H9 (cell line): ENCODE data around the gene ISX. TPM values are rescaled to one million over a fixed set of nuclear protein-coding genes. Genes with fewer than 3 reads are reported as not detected.

Source experiments
- DNase-seq: peaks from one replicate; pipeline ENCODE4 v3.0.0-alpha.2; 2017
- H2AFZ ChIP-seq: one replicate; pipeline ENCODE4 v1.6.1; 2013; ENCODE audit warnings: mild to moderate bottlenecking, low read length, control low read depth, moderate library complexity
- H2AK5ac ChIP-seq: 2 replicates; pipeline ENCODE4 v1.6.1; 2013; ENCODE audit warnings: low read length, control low read depth, mixed read lengths; ENCODE audit not compliant: insufficient read length
- H2BK120ac ChIP-seq: one replicate; pipeline ENCODE4 v1.6.1; 2013; ENCODE audit warnings: low read depth, mild to moderate bottlenecking, low read length, control low read depth, inconsistent platforms; ENCODE audit not compliant: poor library complexity, severe bottlenecking
- H2BK12ac ChIP-seq: 2 replicates; pipeline ENCODE4 v1.6.1; 2013; ENCODE audit warnings: low read length, control low read depth, mixed read lengths, low read depth; ENCODE audit not compliant: insufficient read length
- H2BK15ac ChIP-seq: 2 replicates; pipeline ENCODE4 v1.6.1; 2013; ENCODE audit warnings: low read depth, low read length, control low read depth
- H2BK20ac ChIP-seq: one replicate; pipeline ENCODE4 v1.6.1; 2013; ENCODE audit warnings: low read depth, mild to moderate bottlenecking, low read length, control low read depth, inconsistent platforms; ENCODE audit not compliant: poor library complexity, severe bottlenecking
- H2BK5ac ChIP-seq: 2 replicates; pipeline ENCODE4 v1.6.1; 2013; ENCODE audit warnings: low read length, control low read depth, mixed read lengths; ENCODE audit not compliant: insufficient read length
- H3K14ac ChIP-seq: 2 replicates; pipeline ENCODE4 v1.6.1; 2013; ENCODE audit warnings: low read length, control low read depth; ENCODE audit not compliant: insufficient read depth
- H3K18ac ChIP-seq: 2 replicates; pipeline ENCODE4 v1.6.1; 2013; ENCODE audit warnings: low read depth, mild to moderate bottlenecking, mixed read lengths, low read length, control low read depth; ENCODE audit not compliant: insufficient read length
- H3K23ac ChIP-seq: 2 replicates; pipeline ENCODE4 v1.6.1; 2013; ENCODE audit warnings: low read length, control low read depth, mixed read lengths, low read depth; ENCODE audit not compliant: insufficient read length
- H3K23me2 ChIP-seq: 2 replicates; pipeline ENCODE4 v1.6.1; 2013; ENCODE audit warnings: low read depth, mild to moderate bottlenecking, mixed read lengths, low read length, control low read depth; ENCODE audit not compliant: insufficient read length, poor library complexity, severe bottlenecking
- H3K27ac ChIP-seq: 2 replicates; pipeline ENCODE4 v1.5.1; 2013; ENCODE audit warnings: low read length, control low read depth, mixed read lengths, low read depth; ENCODE audit not compliant: insufficient read length
- H3K27me3 ChIP-seq: 2 replicates; pipeline ENCODE4 v1.6.1; 2013; ENCODE audit warnings: low read length, control low read depth, inconsistent platforms; ENCODE audit not compliant: insufficient read depth
- H3K4ac ChIP-seq: 2 replicates; pipeline ENCODE4 v1.6.1; 2013; ENCODE audit warnings: low read depth, mild to moderate bottlenecking, control low read depth, inconsistent platforms, low read length, moderate library complexity
- H3K4me1 ChIP-seq: 2 replicates; pipeline ENCODE4 v1.6.1; 2013; ENCODE audit warnings: low read length, control low read depth, inconsistent platforms; ENCODE audit not compliant: insufficient read depth
- H3K4me2 ChIP-seq: 2 replicates; pipeline ENCODE4 v1.6.1; 2013; ENCODE audit warnings: low read length, control low read depth, mixed read lengths; ENCODE audit not compliant: insufficient read length, insufficient read depth
- H3K56ac ChIP-seq: 2 replicates; pipeline ENCODE4 v1.6.1; 2013; ENCODE audit warnings: low read depth, mild to moderate bottlenecking, mixed read lengths, low read length, control low read depth; ENCODE audit not compliant: insufficient read length
- H3K79me1 ChIP-seq: 2 replicates; pipeline ENCODE4 v1.6.1; 2013; ENCODE audit warnings: low read depth, mild to moderate bottlenecking, moderate library complexity, low read length, control low read depth, inconsistent platforms; ENCODE audit not compliant: insufficient read depth, poor library complexity, severe bottlenecking
- H3K79me2 ChIP-seq: 2 replicates; pipeline ENCODE4 v1.6.1; 2013; ENCODE audit warnings: low read length, control low read depth, inconsistent platforms; ENCODE audit not compliant: insufficient read depth
- H3K9ac ChIP-seq: 2 replicates; pipeline ENCODE4 v1.6.1; 2013; ENCODE audit warnings: low read length, control low read depth, mixed read lengths; ENCODE audit not compliant: insufficient read length; ENCODE audit errors: extremely low read depth
- H3K9me3 ChIP-seq: one replicate; pipeline ENCODE4 v1.6.1; 2013; ENCODE audit warnings: low read depth, low read length, inconsistent platforms; ENCODE audit not compliant: control insufficient read depth
- H3T11ph ChIP-seq: one replicate; pipeline ENCODE4 v1.6.1; 2013; ENCODE audit warnings: mild to moderate bottlenecking, low read length, control low read depth, inconsistent platforms
- H4K20me1 ChIP-seq: one replicate; pipeline ENCODE4 v1.6.1; 2013; ENCODE audit not compliant: control insufficient read depth, insufficient read length, insufficient read depth
- H4K5ac ChIP-seq: 2 replicates; pipeline ENCODE4 v1.6.1; 2013; ENCODE audit warnings: low read depth, mild to moderate bottlenecking, mixed read lengths, low read length, control low read depth; ENCODE audit not compliant: insufficient read length
- H4K8ac ChIP-seq: replicated peaks from 2 replicates; pipeline ENCODE4 v1.6.1; 2013; ENCODE audit warnings: low read length, control low read depth, mixed read lengths, low read depth; ENCODE audit not compliant: insufficient read length
- H4K91ac ChIP-seq: 2 replicates; pipeline ENCODE4 v1.6.1; 2013; ENCODE audit warnings: low read depth, mild to moderate bottlenecking, moderate library complexity, mixed read lengths, low read length, control low read depth; ENCODE audit not compliant: insufficient read length
- H3K27ac Mint-ChIP-seq, 3 experiments: 2 replicates in 2 of 3; 3 replicates in 1 of 3; pipeline ENCODE4 v1.8.0; 2020 to 2021; ENCODE audit warnings: mixed read lengths in 3 of 3, mild to moderate bottlenecking in 1 of 3, moderate library complexity in 1 of 3
- H3K27me3 Mint-ChIP-seq: 2 replicates; pipeline ENCODE4 v1.8.0; 2021; ENCODE audit warnings: low read depth, mild to moderate bottlenecking, moderate library complexity, mixed read lengths
- H3K36me3 Mint-ChIP-seq, 3 experiments: 2 replicates in 2 of 3; 3 replicates in 1 of 3; pipeline ENCODE4 v1.8.0; 2020 to 2021; ENCODE audit warnings: low read depth in 3 of 3, mixed read lengths in 3 of 3; ENCODE audit not compliant: insufficient read depth in 1 of 3
- H3K4me1 Mint-ChIP-seq, 2 experiments: 2 replicates each; pipeline ENCODE4 v1.8.0; 2020; ENCODE audit warnings: mixed read lengths in 2 of 2
- H3K4me3 Mint-ChIP-seq, 2 experiments: 2 replicates in 1 of 2; 3 replicates in 1 of 2; pipeline ENCODE4 v1.8.0; 2020 to 2021; ENCODE audit warnings: mild to moderate bottlenecking in 2 of 2, mixed read lengths in 2 of 2, moderate library complexity in 1 of 2
- H3K9me3 Mint-ChIP-seq, 2 experiments: 2 replicates in 1 of 2; 3 replicates in 1 of 2; pipeline ENCODE4 v1.8.0; 2020; ENCODE audit warnings: mild to moderate bottlenecking in 2 of 2, mixed read lengths in 2 of 2, moderate library complexity in 1 of 2
- WGBS: extraction: QIAGEN DNeasy Blood & Tissue Kit; methylation state at CpG from one replicate; pipeline ENCODE4 v1.1.7; 2013; ENCODE audit warnings: missing lambda C conversion rate, low lambda C conversion rate, mixed read lengths; ENCODE audit not compliant: insufficient read length; ENCODE audit errors: extremely low coverage; 5-methylcytosine and 5-hydroxymethylcytosine counted together
- total RNA-seq: library from RNA; stranded (reverse); gene quantifications from 2 replicates; pipeline ENCODE4 v1.2.1, GENCODE V29; 2021
- TF ChIP-seq, protein P1 (sequence below): fragments of 200-600 bp; sonication (generic); conservative IDR thresholded peaks from 3 replicates; pipeline ENCODE4 v1.8.0; 2021; ENCODE audit warnings: antibody characterized with exemption, mild to moderate bottlenecking

Gene ISX
- total RNA-seq, 1 experiment from 2014 or later: not detected

- Histone ChIP-seq H4K5ac (no peak overlapping the region), H3K27ac (no peak overlapping the region), H2AFZ (no peak overlapping the region), H2BK12ac (no peak overlapping the region), H4K20me1 (no peaks in the 10 kb centered on the region), H4K91ac (no peak overlapping the region), H3K9me3 (no peaks in the 10 kb centered on the region), H3K4me2 (no peak overlapping the region), H3K23me2 (no peaks in the 10 kb centered on the region), H3K4ac (no peak overlapping the region), H3K4me1 (no peaks in the 10 kb centered on the region), H3K56ac (no peak overlapping the region), H2BK5ac (no peak overlapping the region), H3T11ph (no peak overlapping the region), H2AK5ac (no peak overlapping the region), H4K8ac (no peak overlapping the region), H3K23ac (no peak overlapping the region), H3K9ac (no peak overlapping the region), H3K79me2 (no peaks in the 10 kb centered on the region), H3K14ac (no peak overlapping the region), H3K27me3 (no peaks in the 10 kb centered on the region), H2BK120ac (no peak overlapping the region), H2BK15ac (no peak overlapping the region), H2BK20ac (no peak overlapping the region), H3K79me1 (no peaks in the 10 kb centered on the region), H3K18ac (no peak overlapping the region)
- no peak overlapping the region for H3K4me3 Mint-ChIP-seq
- TF ChIP-seq, protein P1, sequence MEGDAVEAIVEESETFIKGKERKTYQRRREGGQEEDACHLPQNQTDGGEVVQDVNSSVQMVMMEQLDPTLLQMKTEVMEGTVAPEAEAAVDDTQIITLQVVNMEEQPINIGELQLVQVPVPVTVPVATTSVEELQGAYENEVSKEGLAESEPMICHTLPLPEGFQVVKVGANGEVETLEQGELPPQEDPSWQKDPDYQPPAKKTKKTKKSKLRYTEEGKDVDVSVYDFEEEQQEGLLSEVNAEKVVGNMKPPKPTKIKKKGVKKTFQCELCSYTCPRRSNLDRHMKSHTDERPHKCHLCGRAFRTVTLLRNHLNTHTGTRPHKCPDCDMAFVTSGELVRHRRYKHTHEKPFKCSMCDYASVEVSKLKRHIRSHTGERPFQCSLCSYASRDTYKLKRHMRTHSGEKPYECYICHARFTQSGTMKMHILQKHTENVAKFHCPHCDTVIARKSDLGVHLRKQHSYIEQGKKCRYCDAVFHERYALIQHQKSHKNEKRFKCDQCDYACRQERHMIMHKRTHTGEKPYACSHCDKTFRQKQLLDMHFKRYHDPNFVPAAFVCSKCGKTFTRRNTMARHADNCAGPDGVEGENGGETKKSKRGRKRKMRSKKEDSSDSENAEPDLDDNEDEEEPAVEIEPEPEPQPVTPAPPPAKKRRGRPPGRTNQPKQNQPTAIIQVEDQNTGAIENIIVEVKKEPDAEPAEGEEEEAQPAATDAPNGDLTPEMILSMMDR: no peak
- WGBS: no CpG with 5 or more reads among the region's 8 CpGs
- peaks cover 27% of the 10 kb centered on the region for H3K27me3 Mint-ChIP-seq
- H3K9me3 Mint-ChIP-seq: no peaks in the 10 kb centered on the region
- no peaks in the 10 kb centered on the region for H3K36me3 Mint-ChIP-seq
- DNase-seq: no peak
- H3K4me1 Mint-ChIP-seq: peaks cover 10 to 13% of the 10 kb centered on the region in 2 experiments
- no peak overlapping the region for H3K27ac Mint-ChIP-seq
Observed at GRCh38 chr22:35126993-35127392, 61.0 kb downstream of the ISX start.
